GM23338 (cell line): Measurements from ENCODE around the gene TUBB1.

ENCODE experiments used
- EZH2 ChIP-seq: fragments of 200-600 bp; sonication (generic); IDR thresholded peaks from one replicate; pipeline ENCODE4 v1.8.0; 2017; ENCODE audit warnings: antibody characterized with exemption, mild to moderate bottlenecking, low read depth; ENCODE audit not compliant: unreplicated experiment
- EZH2phosphoT487 ChIP-seq: fragments of 200-600 bp; sonication (generic); IDR thresholded peaks from one replicate; pipeline ENCODE4 v1.8.1; 2018; ENCODE audit warnings: antibody characterized with exemption; ENCODE audit not compliant: unreplicated experiment
- JUNB ChIP-seq: IDR thresholded peaks from one replicate; pipeline ENCODE4 v1.6.1; 2016; ENCODE audit warnings: antibody characterized with exemption; ENCODE audit not compliant: unreplicated experiment
- POLR2AphosphoS5 ChIP-seq: IDR thresholded peaks from 2 replicates; pipeline ENCODE4 v1.6.1; 2016; ENCODE audit warnings: antibody characterized with exemption, low read depth
- TF ChIP-seq, protein P1 (sequence below), 2 experiments: fragments of 200-600 bp in 1 of 2; sonication (generic) in 1 of 2; conservative IDR thresholded peaks; 2 replicates each; pipeline versions ENCODE4 v1.5.1 to v1.6.1; 2016 to 2017; ENCODE audit warnings: antibody characterized with exemption in 2 of 2, low read depth in 2 of 2, mild to moderate bottlenecking in 2 of 2, moderate library complexity in 1 of 2
- TF ChIP-seq, protein P2 (sequence below): IDR thresholded peaks from one replicate; pipeline ENCODE4 v1.6.1; 2018; ENCODE audit warnings: antibody characterized with exemption; ENCODE audit not compliant: unreplicated experiment

DNA sequence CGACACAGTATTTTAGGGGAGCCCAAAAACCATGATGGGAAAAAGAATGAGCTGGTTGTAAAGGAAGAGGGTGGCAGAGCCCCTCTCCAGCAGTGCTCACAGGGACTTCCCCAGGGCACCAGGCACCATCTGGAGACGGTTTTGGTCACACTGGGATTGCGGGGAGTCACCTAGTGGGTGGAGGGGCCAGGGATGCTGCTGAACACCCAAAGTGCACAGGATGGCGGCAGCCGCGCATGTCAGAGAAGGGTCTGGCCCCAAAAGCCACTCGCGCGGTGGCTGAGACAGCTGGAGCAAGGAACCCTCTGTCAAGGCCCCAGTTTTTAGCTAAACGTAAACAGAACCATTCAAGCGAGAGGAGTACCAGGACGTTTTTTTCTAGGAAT lies 23.0 kb upstream of the TUBB1 start:
- TF ChIP-seq, protein P1, sequence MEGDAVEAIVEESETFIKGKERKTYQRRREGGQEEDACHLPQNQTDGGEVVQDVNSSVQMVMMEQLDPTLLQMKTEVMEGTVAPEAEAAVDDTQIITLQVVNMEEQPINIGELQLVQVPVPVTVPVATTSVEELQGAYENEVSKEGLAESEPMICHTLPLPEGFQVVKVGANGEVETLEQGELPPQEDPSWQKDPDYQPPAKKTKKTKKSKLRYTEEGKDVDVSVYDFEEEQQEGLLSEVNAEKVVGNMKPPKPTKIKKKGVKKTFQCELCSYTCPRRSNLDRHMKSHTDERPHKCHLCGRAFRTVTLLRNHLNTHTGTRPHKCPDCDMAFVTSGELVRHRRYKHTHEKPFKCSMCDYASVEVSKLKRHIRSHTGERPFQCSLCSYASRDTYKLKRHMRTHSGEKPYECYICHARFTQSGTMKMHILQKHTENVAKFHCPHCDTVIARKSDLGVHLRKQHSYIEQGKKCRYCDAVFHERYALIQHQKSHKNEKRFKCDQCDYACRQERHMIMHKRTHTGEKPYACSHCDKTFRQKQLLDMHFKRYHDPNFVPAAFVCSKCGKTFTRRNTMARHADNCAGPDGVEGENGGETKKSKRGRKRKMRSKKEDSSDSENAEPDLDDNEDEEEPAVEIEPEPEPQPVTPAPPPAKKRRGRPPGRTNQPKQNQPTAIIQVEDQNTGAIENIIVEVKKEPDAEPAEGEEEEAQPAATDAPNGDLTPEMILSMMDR (conservative IDR thresholded peaks at IDR 0.05; ENCODE audit: low read depth in 2 of 2) = no peak
- TF ChIP-seq, protein P2, sequence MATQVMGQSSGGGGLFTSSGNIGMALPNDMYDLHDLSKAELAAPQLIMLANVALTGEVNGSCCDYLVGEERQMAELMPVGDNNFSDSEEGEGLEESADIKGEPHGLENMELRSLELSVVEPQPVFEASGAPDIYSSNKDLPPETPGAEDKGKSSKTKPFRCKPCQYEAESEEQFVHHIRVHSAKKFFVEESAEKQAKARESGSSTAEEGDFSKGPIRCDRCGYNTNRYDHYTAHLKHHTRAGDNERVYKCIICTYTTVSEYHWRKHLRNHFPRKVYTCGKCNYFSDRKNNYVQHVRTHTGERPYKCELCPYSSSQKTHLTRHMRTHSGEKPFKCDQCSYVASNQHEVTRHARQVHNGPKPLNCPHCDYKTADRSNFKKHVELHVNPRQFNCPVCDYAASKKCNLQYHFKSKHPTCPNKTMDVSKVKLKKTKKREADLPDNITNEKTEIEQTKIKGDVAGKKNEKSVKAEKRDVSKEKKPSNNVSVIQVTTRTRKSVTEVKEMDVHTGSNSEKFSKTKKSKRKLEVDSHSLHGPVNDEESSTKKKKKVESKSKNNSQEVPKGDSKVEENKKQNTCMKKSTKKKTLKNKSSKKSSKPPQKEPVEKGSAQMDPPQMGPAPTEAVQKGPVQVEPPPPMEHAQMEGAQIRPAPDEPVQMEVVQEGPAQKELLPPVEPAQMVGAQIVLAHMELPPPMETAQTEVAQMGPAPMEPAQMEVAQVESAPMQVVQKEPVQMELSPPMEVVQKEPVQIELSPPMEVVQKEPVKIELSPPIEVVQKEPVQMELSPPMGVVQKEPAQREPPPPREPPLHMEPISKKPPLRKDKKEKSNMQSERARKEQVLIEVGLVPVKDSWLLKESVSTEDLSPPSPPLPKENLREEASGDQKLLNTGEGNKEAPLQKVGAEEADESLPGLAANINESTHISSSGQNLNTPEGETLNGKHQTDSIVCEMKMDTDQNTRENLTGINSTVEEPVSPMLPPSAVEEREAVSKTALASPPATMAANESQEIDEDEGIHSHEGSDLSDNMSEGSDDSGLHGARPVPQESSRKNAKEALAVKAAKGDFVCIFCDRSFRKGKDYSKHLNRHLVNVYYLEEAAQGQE = no peak
- TF ChIP-seq JUNB = no peak
- no peak for TF ChIP-seq EZH2
- no peak for TF ChIP-seq EZH2phosphoT487
- TF ChIP-seq POLR2AphosphoS5 = no peak
